ENCODE data around the gene ARMS2.

DNA sequence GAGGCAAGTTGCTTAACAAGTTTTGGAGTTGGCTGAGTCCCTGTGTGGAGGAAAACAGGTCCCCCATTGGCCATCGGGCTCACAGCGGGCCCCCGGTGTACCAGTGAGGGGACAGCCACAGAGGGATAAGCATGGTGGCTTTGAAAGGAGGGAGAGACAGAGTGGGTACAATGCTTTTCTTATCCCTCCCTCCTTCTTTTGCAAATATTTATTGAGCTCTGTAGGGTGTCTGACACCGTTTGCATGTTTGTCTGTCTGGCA is 9.7 kb downstream of the ARMS2 start:
- TF ChIP-seq POLR2A (IDR thresholded peaks at IDR 0.05; ENCODE audit: low read depth, low read length) = no peak
- TF ChIP-seq POLR2AphosphoS5 (IDR thresholded peaks at IDR 0.05; ENCODE audit: low read depth, low read length) = no peak
